PC-3 (cell line): ENCODE measurements around the gene RPS6KC1. TPM values are rescaled to one million over a fixed set of nuclear protein-coding genes. Genes with fewer than 3 reads are reported as not detected.
"Not testable (repeated sequence)": the region's sequence is repeated elsewhere in the genome, so short reads cannot be mapped to it uniquely, and the experiment has no call there.

ENCODE experiments used
- ATAC-seq: fragments of 200-7000 bp; cut with Tn5 transposase; 2 replicates; pipeline ENCODE4 v1.9.1; 2020; ENCODE audit warnings: mild to moderate bottlenecking, moderate library complexity
- BruUV-seq: library from RNA; stranded (reverse); fragments of 400-500 nt; replicated peaks from 2 replicates; lab custom pipeline; 2021; lab: Mats Ljungman, UMichigan
- CTCF ChIA-PET: fragments of 300-600 bp; sonication (Branson Sonifier 250); formaldehyde crosslinking; loops from one replicate; lab custom pipeline; 2022; ENCODE audit warnings: antibody characterized with exemption; lab: Charles Lee
- POLR2A ChIA-PET: fragments of 300-600 bp; sonication (Branson Sonifier 250); formaldehyde crosslinking; loops from one replicate; lab custom pipeline; 2022; ENCODE audit warnings: antibody characterized with exemption; ENCODE audit not compliant: unreplicated experiment; lab: Charles Lee
- DNase-seq: peaks from one replicate; pipeline ENCODE4 v3.0.0-alpha.2; 2015
- H2AFZ ChIP-seq: fragments of 300-600 bp; sonication (generic); 2 replicates; pipeline ENCODE4 v1.6.0; 2016; ENCODE audit warnings: antibody characterized with exemption, low read length
- H3F3A ChIP-seq: fragments of 300-600 bp; sonication (generic); one replicate; pipeline ENCODE4 v1.6.0; 2017; ENCODE audit warnings: antibody characterized with exemption, low read length, control low read depth, mild to moderate bottlenecking; ENCODE audit not compliant: unreplicated experiment
- H3K27ac ChIP-seq: fragments of 300-600 bp; sonication (generic); 2 replicates; pipeline ENCODE4 v1.5.1; 2016; ENCODE audit warnings: mild to moderate bottlenecking, low read length
- H3K27me3 ChIP-seq: fragments of 300-600 bp; sonication (generic); 2 replicates; pipeline ENCODE4 v1.6.1; 2016; ENCODE audit warnings: low read length, mixed read lengths
- H3K36me3 ChIP-seq: fragments of 300-600 bp; sonication (generic); 2 replicates; pipeline ENCODE4 v1.6.1; 2016; ENCODE audit warnings: low read depth, mixed run types, low read length, mixed read lengths
- H3K4me1 ChIP-seq: fragments of 300-600 bp; sonication (generic); 2 replicates; pipeline ENCODE4 v1.5.1; 2016; ENCODE audit warnings: low read length; ENCODE audit not compliant: insufficient read depth
- H3K4me2 ChIP-seq: fragments of 300-600 bp; sonication (generic); 2 replicates; pipeline ENCODE4 v1.6.0; 2016; ENCODE audit warnings: low read length
- H3K4me3 ChIP-seq: fragments of 300-600 bp; sonication (generic); 2 replicates; pipeline ENCODE4 v1.5.1; 2016; ENCODE audit warnings: mild to moderate bottlenecking, low read length, mixed read lengths
- H3K79me2 ChIP-seq: fragments of 300-600 bp; sonication (generic); 2 replicates; pipeline ENCODE4 v1.6.1; 2017; ENCODE audit warnings: low read length, mixed read lengths
- H3K9ac ChIP-seq: fragments of 300-600 bp; sonication (generic); 2 replicates; pipeline ENCODE4 v1.6.0; 2016; ENCODE audit warnings: mild to moderate bottlenecking, low read length
- H3K9me2 ChIP-seq: fragments of 300-600 bp; sonication (generic); replicated peaks from 2 replicates; pipeline ENCODE4 v1.6.1; 2016; ENCODE audit warnings: mixed run types, low read length, mixed read lengths
- H3K9me3 ChIP-seq: fragments of 300-600 bp; sonication (generic); 2 replicates; pipeline ENCODE4 v1.6.1; 2016; ENCODE audit warnings: low read length, mixed read lengths
- H4K20me1 ChIP-seq: fragments of 300-600 bp; sonication (generic); 2 replicates; pipeline ENCODE4 v1.6.1; 2016; ENCODE audit warnings: low read length, mixed read lengths
- EZH2 ChIP-seq: fragments of 300-600 bp; sonication (generic); IDR thresholded peaks from one replicate; pipeline ENCODE4 v1.6.1; 2017; ENCODE audit warnings: antibody characterized with exemption, mild to moderate bottlenecking, low read length; ENCODE audit not compliant: unreplicated experiment
- EZH2phosphoT487 ChIP-seq: fragments of 300-600 bp; sonication (generic); IDR thresholded peaks from 2 replicates; pipeline ENCODE4 v1.6.1; 2018; ENCODE audit warnings: mild to moderate bottlenecking, antibody characterized with exemption, low read length, borderline replicate concordance
- intact Hi-C: fragments of 100-400 bp; cut with micrococcal nuclease; formaldehyde crosslinking; loops from 2 replicates; pipeline ENCODE4 v1.9.0; 2023
- total RNA-seq: library from RNA; depleted of rRNA; stranded (reverse); fragments of >200 nt; gene quantifications from 2 replicates; pipeline ENCODE4 v1.2.3, GENCODE V29; 2014
- TF ChIP-seq, protein P1 (sequence below): fragments of 300-600 bp; sonication (generic); conservative IDR thresholded peaks from 2 replicates; pipeline ENCODE4 v1.5.1; 2017; ENCODE audit warnings: antibody characterized with exemption, low read depth, mild to moderate bottlenecking, low read length

RPS6KC1 gene
- total RNA-seq, 1 experiment from 2014 or later, result 21.1 TPM

GRCh38 chr1:213159376-213159775 lies 108.3 kb downstream of the RPS6KC1 start:
- no peak overlapping the region for H3K4me2 ChIP-seq
- 0 out of 2 replicates have a peak, but pooled peaks have one; percentile 38 for TF ChIP-seq EZH2phosphoT487
- TF ChIP-seq, protein P1, sequence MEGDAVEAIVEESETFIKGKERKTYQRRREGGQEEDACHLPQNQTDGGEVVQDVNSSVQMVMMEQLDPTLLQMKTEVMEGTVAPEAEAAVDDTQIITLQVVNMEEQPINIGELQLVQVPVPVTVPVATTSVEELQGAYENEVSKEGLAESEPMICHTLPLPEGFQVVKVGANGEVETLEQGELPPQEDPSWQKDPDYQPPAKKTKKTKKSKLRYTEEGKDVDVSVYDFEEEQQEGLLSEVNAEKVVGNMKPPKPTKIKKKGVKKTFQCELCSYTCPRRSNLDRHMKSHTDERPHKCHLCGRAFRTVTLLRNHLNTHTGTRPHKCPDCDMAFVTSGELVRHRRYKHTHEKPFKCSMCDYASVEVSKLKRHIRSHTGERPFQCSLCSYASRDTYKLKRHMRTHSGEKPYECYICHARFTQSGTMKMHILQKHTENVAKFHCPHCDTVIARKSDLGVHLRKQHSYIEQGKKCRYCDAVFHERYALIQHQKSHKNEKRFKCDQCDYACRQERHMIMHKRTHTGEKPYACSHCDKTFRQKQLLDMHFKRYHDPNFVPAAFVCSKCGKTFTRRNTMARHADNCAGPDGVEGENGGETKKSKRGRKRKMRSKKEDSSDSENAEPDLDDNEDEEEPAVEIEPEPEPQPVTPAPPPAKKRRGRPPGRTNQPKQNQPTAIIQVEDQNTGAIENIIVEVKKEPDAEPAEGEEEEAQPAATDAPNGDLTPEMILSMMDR, result no peak
- BruUV-seq, result no TSS peak
- ChIA-PET POLR2A (interaction anchor here (0.7 kb wide), 1 partner anchor 29 kb away, joined by 4 read pairs; no protein-coding TSS in a partner anchor), CTCF (no interaction called here)
- H3K4me3 ChIP-seq, result no peak overlapping the region
- H3K9me2 ChIP-seq, result no peaks in the 10 kb centered on the region
- H3K27ac ChIP-seq, result no peak overlapping the region
- intact Hi-C loops, result no loop called here
- H3K4me1 ChIP-seq, result no peaks in the 10 kb centered on the region
- no peak for ATAC-seq
- no peak overlapping the region for H3K9ac ChIP-seq
- no peaks in the 10 kb centered on the region for H4K20me1 ChIP-seq
- H3K79me2 ChIP-seq, result no peaks in the 10 kb centered on the region
- no peaks in the 10 kb centered on the region for H3F3A ChIP-seq
- no peak overlapping the region for H2AFZ ChIP-seq
- H3K9me3 ChIP-seq, result no peaks in the 10 kb centered on the region
- H3K36me3 ChIP-seq, result no peaks in the 10 kb centered on the region
- no peak for DNase-seq
- no peaks in the 10 kb centered on the region for H3K27me3 ChIP-seq

DNA sequence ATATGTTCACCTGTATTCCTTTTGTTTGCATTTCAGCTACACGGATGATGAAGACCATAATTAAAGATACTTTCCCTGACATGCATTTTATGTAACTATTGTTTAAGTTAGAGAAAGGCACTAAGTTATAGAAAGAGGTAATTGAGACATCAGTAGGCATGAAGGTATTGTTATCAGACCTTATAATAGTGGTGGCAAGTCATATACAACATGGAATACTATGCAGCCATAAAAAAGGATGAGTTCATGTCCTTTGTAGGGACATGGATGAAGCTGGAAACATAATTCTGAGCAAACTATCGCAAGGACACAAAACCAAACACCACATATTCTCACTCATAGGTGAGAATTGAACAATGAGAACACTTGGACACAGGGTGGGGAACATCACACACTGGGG lies 109.4 kb downstream of the RPS6KC1 start:
- H3K79me2 ChIP-seq, DNase-seq, BruUV-seq, ATAC-seq, H3K4me2 ChIP-seq, H3K9me3 ChIP-seq, H2AFZ ChIP-seq, POLR2A ChIA-PET, H3K9ac ChIP-seq, H3K9me2 ChIP-seq, H4K20me1 ChIP-seq, H3K27me3 ChIP-seq, H3K36me3 ChIP-seq, intact Hi-C loops, H3K4me1 ChIP-seq, H3F3A ChIP-seq, CTCF ChIA-PET, H3K4me3 ChIP-seq, H3K27ac ChIP-seq: not testable (repeated sequence)

DNA sequence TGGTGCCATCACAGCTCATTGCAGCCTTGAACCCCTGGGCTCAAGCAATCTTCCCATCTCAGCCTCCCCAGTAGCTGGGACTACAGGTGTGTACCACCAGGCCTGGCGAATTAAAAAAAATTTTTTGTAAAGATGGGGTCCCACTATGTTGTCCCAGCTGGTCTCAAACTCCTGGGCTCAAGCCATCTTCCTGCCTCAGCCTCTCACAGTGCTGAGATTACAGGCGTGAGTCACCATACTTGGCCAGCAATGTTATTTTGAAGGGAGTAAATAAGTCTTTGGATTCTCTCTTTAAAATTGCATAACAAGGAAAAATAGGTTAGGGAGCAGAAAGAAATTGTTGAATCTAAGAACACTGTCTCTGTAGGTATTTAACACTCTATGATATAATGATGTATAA lies 111.3 kb downstream of the RPS6KC1 start:
- Histone ChIP-seq H3K4me3 (no peak overlapping the region), H3K9me3 (no peaks in the 10 kb centered on the region), H3K36me3 (no peaks in the 10 kb centered on the region), H3F3A (no peaks in the 10 kb centered on the region), H3K4me2 (no peak overlapping the region), H3K27me3 (no peaks in the 10 kb centered on the region), H3K4me1 (no peaks in the 10 kb centered on the region), H4K20me1 (no peaks in the 10 kb centered on the region), H3K79me2 (no peaks in the 10 kb centered on the region), H2AFZ (no peak overlapping the region), H3K9ac (no peak overlapping the region), H3K9me2 (no peaks in the 10 kb centered on the region), H3K27ac (no peak overlapping the region)
- ATAC-seq, result peak; percentile 74
- DNase-seq, result peak; percentile 65
- intact Hi-C loops, result no loop called here
- no peak for TF ChIP-seq EZH2
- TF ChIP-seq, protein P1, result no peak
- TF ChIP-seq EZH2phosphoT487, result no peak
- ChIA-PET CTCF (no interaction called here), POLR2A (no interaction called here)
- no TSS peak for BruUV-seq
